SKM-1 treated with dmso at 0.1 percent for 144 hours (cell line): ENCODE measurements around the gene TMUB1.
A peak's percentile ranks its signal among the peaks of the same experiment; 100 is the strongest.

Experiments
- DNase-seq: peaks from one replicate; lab custom pipeline; 2025; ENCODE audit not compliant: unreplicated experiment; lab: John Stamatoyannopoulos, UW

TMUB1 gene, protein sequence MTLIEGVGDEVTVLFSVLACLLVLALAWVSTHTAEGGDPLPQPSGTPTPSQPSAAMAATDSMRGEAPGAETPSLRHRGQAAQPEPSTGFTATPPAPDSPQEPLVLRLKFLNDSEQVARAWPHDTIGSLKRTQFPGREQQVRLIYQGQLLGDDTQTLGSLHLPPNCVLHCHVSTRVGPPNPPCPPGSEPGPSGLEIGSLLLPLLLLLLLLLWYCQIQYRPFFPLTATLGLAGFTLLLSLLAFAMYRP

GRCh38 chr7:151083071-151083823 is at the start of gene TMUB1:
TSS of gene TMUB1 (minus strand) at chr7:151083493. CDS start at chr7:151082563, 930 bp downstream.
- DNase-seq: no peak

DNA sequence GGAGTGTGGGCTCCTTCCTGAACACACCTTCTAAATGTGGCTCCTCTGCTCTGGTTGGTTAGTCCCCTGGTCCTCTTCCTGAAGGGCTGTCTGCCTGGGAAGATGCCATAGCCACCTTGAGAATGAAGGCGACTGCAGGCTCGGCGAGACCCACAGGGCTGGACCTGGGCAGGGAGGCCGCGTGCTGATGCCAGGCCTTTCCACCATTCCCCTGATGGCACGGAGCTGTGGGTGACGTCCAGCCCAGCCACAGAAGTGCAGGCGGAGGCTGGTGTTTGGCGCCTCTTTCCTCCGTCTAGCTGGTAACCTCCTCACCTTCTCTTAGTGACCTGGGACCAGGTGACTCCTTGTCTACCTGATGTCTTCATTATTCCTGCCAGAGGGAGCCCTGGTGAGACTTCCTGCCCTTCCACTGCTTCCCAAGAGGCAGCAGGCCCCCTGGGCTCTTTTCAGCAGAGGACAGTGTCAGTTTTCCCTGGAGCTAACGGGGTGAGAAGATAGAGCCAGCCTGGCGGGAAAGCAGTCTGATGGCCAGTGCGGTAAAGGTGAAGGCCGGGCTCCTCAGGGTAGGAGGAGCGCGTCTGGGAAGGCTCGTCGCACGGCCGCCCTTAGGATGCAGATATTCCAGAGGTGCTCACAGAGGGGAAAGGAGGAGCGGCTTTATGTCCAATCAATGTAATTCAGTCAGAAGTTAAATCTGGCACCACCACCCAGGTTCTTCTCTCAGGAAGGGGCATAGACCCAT is 49.3 kb upstream of the TMUB1 start:
- no peak for DNase-seq

DNA sequence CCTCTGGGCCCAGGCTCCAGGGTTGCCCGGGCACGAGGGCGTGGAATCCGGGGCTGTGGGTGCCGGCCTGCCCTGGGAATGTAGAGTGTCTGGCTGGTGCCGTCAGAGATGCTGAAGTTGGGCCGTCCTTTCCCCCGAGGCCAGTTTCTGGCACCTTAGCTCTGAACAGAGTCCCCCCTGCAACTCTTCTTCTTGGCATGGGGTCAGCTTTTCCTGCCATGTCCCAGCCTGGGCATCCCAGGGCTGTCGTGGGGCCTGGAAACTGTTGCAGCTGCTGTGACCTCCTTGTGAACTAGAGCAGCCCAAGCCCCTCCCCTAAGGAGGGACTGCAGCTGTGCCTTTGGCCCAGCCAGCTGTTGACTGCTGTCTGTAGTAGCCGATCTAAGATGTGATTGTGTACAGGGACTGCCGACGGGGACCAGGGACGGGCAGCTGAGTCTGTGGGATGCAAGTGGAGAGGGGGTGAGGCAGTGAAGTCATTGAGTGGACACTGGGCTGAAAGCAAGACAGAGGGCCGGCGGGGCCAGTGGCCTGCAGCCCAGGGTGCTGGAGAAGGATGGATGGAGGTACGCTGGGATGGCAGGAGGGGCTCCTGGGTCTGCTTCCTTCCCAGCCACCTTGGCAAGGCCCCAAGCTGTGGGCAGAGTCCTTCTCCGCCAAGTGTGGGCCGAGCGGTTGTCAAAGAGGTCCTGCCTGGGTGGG is 48.5 kb upstream of the TMUB1 start:
- DNase-seq: no peak

DNA sequence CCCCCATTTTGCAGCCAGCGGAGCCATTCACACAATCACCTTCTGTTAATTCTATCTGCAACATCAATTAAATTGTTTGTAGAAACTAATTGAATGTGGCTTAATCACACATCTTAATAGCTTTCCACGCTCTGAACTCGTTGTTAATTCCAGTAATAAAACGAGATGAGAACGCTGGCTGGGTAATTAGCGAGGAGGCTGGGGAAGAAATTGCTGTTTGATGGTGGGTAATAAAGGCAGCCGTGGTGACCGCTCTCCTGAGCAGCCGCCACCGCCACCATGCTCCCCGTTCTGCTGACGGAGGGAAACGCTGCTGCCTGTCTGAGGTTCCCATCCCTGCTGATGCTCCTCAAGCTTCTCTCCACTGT is 47.9 kb upstream of the TMUB1 start:
- DNase-seq: no peak

DNA sequence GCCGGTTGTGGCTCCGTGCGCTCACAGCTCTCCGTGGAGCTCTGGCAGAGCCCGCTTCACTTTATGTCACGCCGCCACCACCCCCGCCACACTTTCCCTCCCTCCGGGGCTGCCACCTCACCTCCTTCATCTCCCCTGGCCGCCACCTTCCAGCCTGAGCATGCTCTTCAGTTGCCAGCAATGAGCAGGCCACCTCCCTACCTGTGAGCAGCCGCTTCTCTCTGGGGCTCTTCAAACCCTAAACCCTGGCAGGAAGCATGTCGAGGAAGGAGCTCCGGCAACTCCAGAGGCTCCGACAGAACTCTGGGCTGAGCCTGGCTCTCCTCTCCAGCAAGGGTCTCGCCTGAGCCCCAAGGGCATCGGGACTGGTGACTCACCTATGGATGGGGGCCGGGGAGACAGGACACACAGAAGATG is 47.5 kb upstream of the TMUB1 start:
- DNase-seq: no peak

- DNase-seq: no peak
Measured at GRCh38 chr7:151129960-151130591, 46.8 kb upstream of the TMUB1 start.

DNA sequence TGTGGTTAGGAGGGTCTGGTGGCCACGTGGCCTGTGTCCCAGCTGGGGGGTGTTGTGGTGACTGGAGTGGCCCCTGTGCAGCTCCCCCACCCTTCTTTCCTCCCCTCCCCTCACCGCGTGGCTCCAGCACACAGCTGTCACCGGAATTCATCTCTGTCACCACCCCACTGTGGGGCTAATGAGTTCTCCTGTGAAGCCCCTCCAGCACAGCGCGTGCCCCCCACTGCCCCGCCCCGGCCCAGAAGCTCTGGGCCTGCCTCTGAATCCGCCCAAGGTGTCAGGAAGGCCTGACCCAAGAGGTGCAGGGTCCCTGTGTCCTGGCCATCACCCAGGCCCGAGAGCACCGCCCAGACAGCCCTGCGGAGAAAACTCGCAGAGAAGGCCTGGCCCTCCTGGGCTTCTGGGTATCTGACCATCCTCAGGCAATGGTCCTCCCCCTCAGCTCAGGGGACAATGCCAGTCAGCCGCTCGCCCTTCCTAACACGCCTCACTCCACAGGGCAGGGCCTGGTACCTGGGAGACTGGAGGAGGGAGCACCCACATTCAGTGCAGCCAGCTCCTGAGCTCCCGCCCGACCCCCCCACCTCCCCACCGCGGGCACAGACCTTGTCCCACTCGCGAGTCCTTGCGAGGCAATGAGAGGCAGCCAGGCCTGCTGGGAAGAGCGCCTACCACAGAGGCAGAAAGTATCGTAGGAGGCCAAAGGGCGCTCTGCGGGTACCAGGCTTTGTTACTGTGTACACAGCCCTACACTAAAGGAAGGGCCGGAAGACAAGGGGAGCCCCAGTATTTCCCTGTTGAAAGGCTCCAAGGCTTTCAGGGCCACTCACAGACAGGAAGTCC is 46.0 kb upstream of the TMUB1 start:
- no peak for DNase-seq

DNA sequence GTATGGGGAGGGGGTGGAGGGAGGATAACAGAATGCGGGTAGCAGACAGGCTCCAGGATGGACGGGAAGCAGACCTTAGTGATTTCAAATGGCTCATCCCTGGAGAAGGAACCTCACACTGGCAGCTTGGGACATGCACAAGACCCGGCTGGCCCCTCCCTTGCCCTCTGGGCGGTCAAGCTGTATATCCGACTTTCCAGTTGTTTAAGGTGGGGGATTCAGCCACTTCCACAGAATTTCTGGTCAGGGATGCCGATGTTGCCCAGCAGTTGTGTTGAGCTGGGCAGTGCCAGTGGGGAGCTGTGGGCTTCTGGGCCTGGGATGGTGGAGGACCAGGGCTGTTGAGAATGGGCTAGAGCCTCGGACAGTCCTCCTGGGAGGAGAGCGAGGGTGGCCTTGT is 45.4 kb upstream of the TMUB1 start:
- no peak for DNase-seq

DNA sequence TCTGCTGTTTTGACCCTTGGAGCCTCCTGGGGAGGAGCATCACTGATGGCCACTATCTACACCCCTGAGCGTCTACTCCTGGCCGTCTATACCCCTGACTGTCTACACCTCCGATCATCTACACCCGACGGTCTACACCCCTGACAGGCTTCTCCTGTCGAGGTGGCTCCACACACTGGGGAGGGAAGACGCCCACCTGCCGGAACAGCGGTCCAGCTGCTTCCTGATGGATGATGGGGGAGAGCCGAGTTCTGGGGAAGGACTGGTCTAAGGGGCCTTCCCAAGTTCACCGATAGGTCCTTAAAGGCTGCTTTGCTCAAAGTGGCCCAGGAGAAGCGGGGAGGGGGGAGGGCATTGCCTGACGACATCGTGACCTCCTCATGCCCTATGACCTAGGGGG is 44.9 kb upstream of the TMUB1 start:
- DNase-seq: no peak

GRCh38 chr7:151126491-151127137 is 43.3 kb upstream of the TMUB1 start:
- DNase-seq: no peak

DNA sequence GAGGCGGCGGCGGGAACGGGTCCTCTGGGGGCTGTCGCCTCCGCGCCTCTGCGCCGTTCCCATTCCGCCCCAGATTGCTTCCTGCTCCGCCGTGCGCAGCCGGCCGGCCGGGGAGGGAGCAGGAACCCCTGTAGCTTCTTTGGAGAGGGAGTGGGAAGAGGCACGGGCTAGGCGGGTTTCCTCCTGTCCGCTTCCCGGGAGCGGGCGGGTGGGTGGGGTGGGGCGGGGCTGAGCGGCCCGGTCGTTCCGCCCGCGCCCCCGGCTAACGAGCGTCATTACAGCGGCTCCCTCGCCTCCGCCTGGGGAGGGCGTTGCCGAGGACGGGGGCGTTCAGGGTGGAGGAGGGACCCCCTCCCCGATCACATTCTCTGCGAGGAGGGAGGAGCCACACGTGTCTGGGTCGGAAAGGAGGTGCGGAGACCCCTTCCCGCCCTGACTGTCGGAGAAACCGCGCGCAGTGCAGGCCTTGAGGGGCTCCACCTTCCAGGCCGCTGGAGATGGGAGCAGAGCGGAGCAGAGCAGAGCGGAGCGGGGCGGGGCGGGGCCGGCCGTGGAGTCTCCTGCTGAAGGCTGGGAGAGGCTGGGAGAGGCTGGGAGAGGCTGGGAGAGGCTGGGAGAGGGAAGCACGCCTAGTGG is 42.7 kb upstream of the TMUB1 start:
- DNase-seq: no peak

DNA sequence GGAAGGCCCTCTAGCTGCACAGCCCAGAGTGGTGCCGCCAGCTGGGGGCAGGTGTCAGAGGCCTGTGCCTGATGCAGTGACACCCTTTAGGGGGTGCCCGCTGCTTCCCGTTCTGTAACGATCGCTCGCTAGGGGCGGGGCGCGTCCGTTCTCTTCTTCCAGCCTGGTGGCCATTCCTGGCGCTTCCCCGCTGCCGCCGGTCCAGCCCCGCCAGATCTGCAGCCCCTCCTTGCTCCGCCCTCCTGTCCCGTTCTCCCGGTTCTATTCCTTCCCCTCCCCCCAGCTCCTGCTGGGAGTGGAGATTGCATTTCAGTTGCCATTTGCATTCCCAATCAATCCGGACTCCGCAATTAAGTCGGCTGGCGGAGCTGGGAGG is 42.2 kb upstream of the TMUB1 start:
- DNase-seq: no peak

- no peak for DNase-seq
Measured at GRCh38 chr7:151124899-151125399, 41.7 kb upstream of the TMUB1 start.

GRCh38 chr7:151124481-151124880 is 41.2 kb upstream of the TMUB1 start:
- DNase-seq: no peak

DNA sequence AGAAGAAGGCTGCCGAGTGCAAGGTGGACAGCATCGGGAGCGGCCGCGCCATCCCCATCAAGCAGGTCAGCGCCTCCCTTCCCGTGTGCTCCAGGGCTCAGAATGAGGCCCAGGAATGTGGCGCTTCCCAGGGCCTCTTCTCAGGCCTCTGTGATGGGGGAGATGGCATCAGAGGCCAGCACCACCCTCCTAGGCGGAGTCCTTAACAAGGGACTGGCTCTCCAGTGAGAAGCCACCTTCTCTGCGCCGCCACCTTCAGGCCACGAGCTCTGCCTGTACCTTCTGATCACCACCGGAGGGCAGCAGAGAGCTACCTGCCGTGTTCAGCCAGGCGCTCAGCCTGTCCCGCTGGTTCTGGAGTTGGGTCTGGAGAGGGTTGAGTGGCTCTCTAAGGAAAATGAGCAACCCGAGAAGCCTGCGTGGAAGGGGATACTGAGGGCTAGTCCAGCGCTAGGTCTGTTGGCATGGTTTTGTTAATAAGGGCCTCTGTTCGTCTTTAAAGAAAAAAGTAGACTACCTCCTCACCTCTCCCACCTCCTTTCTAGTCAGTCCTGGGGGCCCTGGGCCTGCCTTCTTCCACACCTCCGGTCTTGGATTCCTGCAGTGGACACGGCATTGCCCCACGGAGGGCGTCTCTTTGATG is 40.6 kb upstream of the TMUB1 start:
- peak; percentile 19 for DNase-seq

- DNase-seq: no peak
Measured at GRCh38 chr7:151123158-151123821, 40.0 kb upstream of the TMUB1 start.

- DNase-seq: no peak
Measured at GRCh38 chr7:151122796-151123157, 39.5 kb upstream of the TMUB1 start.

DNA sequence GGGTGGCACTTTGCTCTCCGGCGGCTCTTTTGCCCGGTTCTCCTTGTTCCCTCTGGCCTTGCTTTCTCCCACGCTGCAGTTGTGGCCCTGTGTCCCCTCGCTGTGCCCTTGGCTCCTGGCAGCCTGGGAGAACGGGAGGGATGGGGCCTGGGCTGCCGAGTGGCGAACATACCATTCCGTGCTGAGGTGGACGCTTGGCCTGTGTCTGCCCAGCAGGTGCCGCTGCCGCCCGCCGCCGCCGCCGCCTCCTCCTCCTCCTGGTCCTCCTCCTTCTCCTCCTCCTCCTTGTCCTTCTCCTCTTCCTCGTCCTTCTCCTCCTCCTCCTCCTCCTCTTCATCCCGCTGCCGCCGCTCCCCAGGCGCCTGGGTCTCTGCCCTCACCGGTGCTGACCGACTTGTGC is 39.0 kb upstream of the TMUB1 start:
- DNase-seq: no peak
